GM12864 (cell line): ENCODE measurements around the gene RIT2.

ENCODE experiments used
- DNase-seq: peaks from one replicate; pipeline ENCODE4 v3.0.0-alpha.2; 2011; ENCODE audit warnings: low read depth
- H3K4me3 ChIP-seq: 2 replicates; pipeline ENCODE4 v1.5.1; 2011; ENCODE audit warnings: mild to moderate bottlenecking, low read depth, low read length, control low read depth
- CTCF ChIP-seq: IDR thresholded peaks from 2 replicates; pipeline ENCODE4 v1.5.1; 2011; ENCODE audit warnings: low read depth, mild to moderate bottlenecking, moderate library complexity, low read length, control low read depth, inconsistent platforms; ENCODE audit errors: missing control alignments

Gene RIT2

GRCh38 chr18:42914476-42914875, 201.0 kb downstream of the RIT2 start:
- no peak for TF ChIP-seq CTCF
- H3K4me3 ChIP-seq = no peak overlapping the region
- no peak for DNase-seq

GRCh38 chr18:42909095-42909494, 206.4 kb downstream of the RIT2 start:
- no peak for DNase-seq
- H3K4me3 ChIP-seq = no peak overlapping the region
- no peak for TF ChIP-seq CTCF

GRCh38 chr18:42906761-42907160, 208.7 kb downstream of the RIT2 start:
- no peak overlapping the region for H3K4me3 ChIP-seq
- DNase-seq = no peak
- TF ChIP-seq CTCF = no peak

GRCh38 chr18:42901161-42901560, 214.3 kb downstream of the RIT2 start:
- no peak overlapping the region for H3K4me3 ChIP-seq
- no peak for TF ChIP-seq CTCF
- no peak for DNase-seq

GRCh38 chr18:42893977-42894376, 221.5 kb downstream of the RIT2 start:
- H3K4me3 ChIP-seq = no peak overlapping the region
- no peak for TF ChIP-seq CTCF
- DNase-seq = no peak

GRCh38 chr18:42892181-42892580, 223.3 kb downstream of the RIT2 start:
- no peak for DNase-seq
- no peak for TF ChIP-seq CTCF
- no peak overlapping the region for H3K4me3 ChIP-seq

GRCh38 chr18:42891705-42892104, 223.8 kb downstream of the RIT2 start:
- no peak for DNase-seq
- TF ChIP-seq CTCF = no peak
- H3K4me3 ChIP-seq = no peak overlapping the region
